ENCODE results near the gene KCNMA1.

- TF ChIP-seq POLR2A (IDR thresholded peaks at IDR 0.05) (no peak), CTCF (IDR thresholded peaks at IDR 0.05) (no peak)
Observed at GRCh38 chr10:77552252-77552651, 85.4 kb downstream of the KCNMA1 start.
